HEK293T (cell line): ENCODE measurements around the gene GSTA5.
"Not testable (repeated sequence)": the region's sequence is repeated elsewhere in the genome, so short reads cannot be mapped to it uniquely, and the experiment has no call there.

Experiments
- CTCF ChIA-PET: fragments of 350-600 bp; formaldehyde crosslinking; extraction: SDS; loops from one replicate; lab custom pipeline; 2021; ENCODE audit warnings: antibody characterized with exemption, inconsistent platforms; lab: Yijun Ruan, JAX
- POLR2A ChIA-PET: fragments of 350-600 bp; formaldehyde crosslinking; extraction: SDS; loops from one replicate; lab custom pipeline; 2020; ENCODE audit warnings: antibody characterized with exemption, inconsistent platforms; lab: Yijun Ruan, JAX
- DNase-seq: peaks from one replicate; pipeline ENCODE4 v3.0.0; 2012; ENCODE audit warnings: mixed read lengths; ENCODE audit errors: extremely low spot score
- ARNT ChIP-seq: fragments of 450-650 bp; IDR thresholded peaks from 2 replicates; pipeline ENCODE4 v1.6.1; 2017; ENCODE audit warnings: mild to moderate bottlenecking
- BHLHE40 ChIP-seq: fragments of 450-650 bp; IDR thresholded peaks from 2 replicates; pipeline ENCODE4 v1.6.1; 2016; ENCODE audit warnings: mild to moderate bottlenecking, moderate library complexity, borderline replicate concordance
- CTBP1 ChIP-seq: fragments of 450-650 bp; IDR thresholded peaks from 2 replicates; pipeline ENCODE4 v1.6.1; 2016; ENCODE audit warnings: borderline replicate concordance
- ELF4 ChIP-seq: fragments of 450-650 bp; IDR thresholded peaks from 2 replicates; pipeline ENCODE4 v1.6.1; 2017; ENCODE audit warnings: antibody characterized with exemption
- FOXA1 ChIP-seq: fragments of 450-650 bp; IDR thresholded peaks from 2 replicates; pipeline ENCODE4 v1.6.1; 2016; ENCODE audit warnings: mild to moderate bottlenecking
- FOXK2 ChIP-seq: fragments of 450-650 bp; IDR thresholded peaks from 2 replicates; pipeline ENCODE4 v1.6.1; 2016; ENCODE audit warnings: mild to moderate bottlenecking
- FOXM1 ChIP-seq: fragments of 450-650 bp; IDR thresholded peaks from 2 replicates; pipeline ENCODE4 v1.6.1; 2017; ENCODE audit warnings: mild to moderate bottlenecking, borderline replicate concordance
- HDGF ChIP-seq: fragments of 450-650 bp; IDR thresholded peaks from 2 replicates; pipeline ENCODE4 v1.6.1; 2017; ENCODE audit warnings: antibody characterized with exemption, borderline replicate concordance
- L3MBTL2 ChIP-seq: fragments of 450-650 bp; conservative IDR thresholded peaks from 2 replicates; pipeline ENCODE4 v1.6.1; 2016; ENCODE audit warnings: mild to moderate bottlenecking
- LEF1 ChIP-seq: fragments of 450-650 bp; IDR thresholded peaks from 2 replicates; pipeline ENCODE4 v1.6.1; 2017; ENCODE audit warnings: mild to moderate bottlenecking, borderline replicate concordance
- NFRKB ChIP-seq: fragments of 450-650 bp; IDR thresholded peaks from 2 replicates; pipeline ENCODE4 v1.6.1; 2016; ENCODE audit warnings: mild to moderate bottlenecking, moderate library complexity
- PKNOX1 ChIP-seq: fragments of 450-650 bp; IDR thresholded peaks from 2 replicates; pipeline ENCODE4 v1.6.1; 2016
- SP1 ChIP-seq: fragments of 450-650 bp; IDR thresholded peaks from 2 replicates; pipeline ENCODE4 v1.6.1; 2017
- SUZ12 ChIP-seq: fragments of 450-650 bp; IDR thresholded peaks from 2 replicates; pipeline ENCODE4 v1.6.1; 2016; ENCODE audit warnings: mild to moderate bottlenecking
- TARDBP ChIP-seq: fragments of 450-650 bp; IDR thresholded peaks from 2 replicates; pipeline ENCODE4 v1.6.1; 2016
- ZNF384 ChIP-seq: fragments of 450-650 bp; IDR thresholded peaks from 2 replicates; pipeline ENCODE4 v1.6.1; 2016

The GSTA5 gene

GRCh38 chr6:52801188-52801841 lies 39.3 kb downstream of the GSTA5 start:
- POLR2A ChIA-PET = no interaction called here
- DNase-seq = no peak
- no peak for TF ChIP-seq HDGF
- TF ChIP-seq CTBP1 = no peak
- no peak for TF ChIP-seq LEF1
- TF ChIP-seq FOXM1 = no peak
- TF ChIP-seq FOXA1 = no peak
- CTCF ChIA-PET = interaction anchor here (0.6 kb wide), 1 partner anchor 11 kb away, joined by 4 read pairs; no protein-coding TSS in a partner anchor

GRCh38 chr6:52799272-52799671 lies 41.3 kb downstream of the GSTA5 start:
- POLR2A ChIA-PET, CTCF ChIA-PET, DNase-seq: not testable (repeated sequence)

- DNase-seq, CTCF ChIA-PET, POLR2A ChIA-PET: not testable (repeated sequence)
These were observed 46.2 kb downstream of the GSTA5 start for GRCh38 chr6:52794366-52794765.

- TF ChIP-seq SP1 (no peak), NFRKB (no peak), L3MBTL2 (no peak), FOXK2 (no peak), ZNF384 (no peak), FOXA1 (no peak), BHLHE40 (no peak), CTBP1 (no peak)
- DNase-seq = no peak
- POLR2A ChIA-PET = no interaction called here
- CTCF ChIA-PET = no interaction called here
These were observed 49.8 kb downstream of the GSTA5 start for GRCh38 chr6:52790861-52791260.

- DNase-seq, POLR2A ChIA-PET, CTCF ChIA-PET: not testable (repeated sequence)
These were observed 51.0 kb downstream of the GSTA5 start for GRCh38 chr6:52789658-52790057.

- ChIA-PET CTCF (no interaction called here), POLR2A (no interaction called here)
- DNase-seq = no peak
- TF ChIP-seq FOXM1 (no peak), SUZ12 (no peak), TARDBP (no peak), ZNF384 (no peak), NFRKB (no peak), FOXK2 (no peak), L3MBTL2 (no peak)
These were observed 52.1 kb downstream of the GSTA5 start for GRCh38 chr6:52788478-52788877.

- no peak for DNase-seq
- POLR2A ChIA-PET = no interaction called here
- TF ChIP-seq TARDBP = no peak
- no peak for TF ChIP-seq HDGF
- TF ChIP-seq BHLHE40 = no peak
- CTCF ChIA-PET = no interaction called here
These were observed 52.7 kb downstream of the GSTA5 start for GRCh38 chr6:52787917-52788316.

GRCh38 chr6:52786249-52786956 lies 54.2 kb downstream of the GSTA5 start:
- no peak for DNase-seq
- TF ChIP-seq LEF1 (no peak), L3MBTL2 (no peak), SP1 (no peak), PKNOX1 (no peak), FOXA1 (no peak), ARNT (no peak), NFRKB (no peak), FOXM1 (no peak), FOXK2 (no peak), ELF4 (no peak), TARDBP (no peak), HDGF (no peak), BHLHE40 (no peak), SUZ12 (no peak), ZNF384 (no peak), CTBP1 (no peak)
- CTCF ChIA-PET = no interaction called here
- POLR2A ChIA-PET = no interaction called here

- DNase-seq, CTCF ChIA-PET, POLR2A ChIA-PET: not testable (repeated sequence)
These were observed 57.8 kb downstream of the GSTA5 start for GRCh38 chr6:52782696-52783274.

GRCh38 chr6:52782209-52782608 lies 58.4 kb downstream of the GSTA5 start:
- POLR2A ChIA-PET, CTCF ChIA-PET, DNase-seq: not testable (repeated sequence)
